ENCODE results near the gene PSMC3.

PSMC3 gene

DNA sequence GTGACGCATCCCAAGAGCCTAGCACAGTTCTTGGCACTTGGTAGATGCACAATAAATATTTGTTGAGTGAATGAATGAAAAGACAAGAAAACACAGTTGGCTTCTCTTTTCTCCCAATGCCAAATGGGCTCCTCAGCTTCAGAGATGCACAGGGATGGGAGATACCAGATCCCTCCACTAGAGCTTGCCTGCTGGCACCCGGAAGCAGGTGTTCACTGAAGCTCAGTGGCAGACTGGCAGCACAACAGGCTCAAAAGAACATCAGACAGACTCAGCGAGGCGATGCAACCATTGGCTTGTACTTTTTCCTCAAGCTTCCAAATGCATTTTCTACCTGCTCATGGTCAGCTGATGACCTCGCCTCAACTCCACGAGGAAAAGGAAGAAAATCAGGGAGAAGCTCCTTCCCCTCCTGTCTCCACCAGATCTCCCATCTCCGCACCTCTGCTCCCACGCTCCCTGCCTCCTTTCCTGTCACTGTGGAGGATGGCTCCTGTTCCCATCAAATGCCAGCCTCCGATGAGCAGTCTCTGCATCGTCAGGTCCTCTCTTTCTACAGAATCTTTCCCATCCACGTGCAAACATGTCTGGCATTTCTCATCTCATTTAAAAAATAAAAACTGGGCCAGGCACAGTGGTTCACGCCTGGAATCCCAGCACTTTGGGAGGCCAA lies 16.9 kb upstream of the PSMC3 start:
- DNase-seq (ENCODE audit: low spot score): no peak

DNA sequence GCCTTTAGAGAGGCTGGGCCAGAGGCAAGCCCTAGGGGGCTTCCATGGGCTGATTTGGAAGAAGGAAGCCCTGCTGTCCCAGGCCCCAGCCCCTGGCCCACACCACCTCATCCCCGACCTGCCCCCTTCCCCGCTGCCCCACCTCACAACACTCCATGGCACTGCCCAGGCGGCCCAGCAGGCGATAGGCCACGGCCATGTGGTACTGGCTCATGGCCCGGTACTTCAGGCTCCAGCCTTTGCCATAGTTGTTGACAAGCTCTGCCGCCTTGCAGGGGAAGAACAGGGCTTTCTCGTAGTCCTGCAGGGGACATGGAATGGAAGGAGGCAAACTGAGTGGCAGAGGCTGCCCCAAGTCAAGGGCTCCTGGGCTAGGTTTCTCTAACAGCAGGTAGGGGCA lies 16.3 kb upstream of the PSMC3 start:
- DNase-seq (ENCODE audit: low spot score): no peak

DNA sequence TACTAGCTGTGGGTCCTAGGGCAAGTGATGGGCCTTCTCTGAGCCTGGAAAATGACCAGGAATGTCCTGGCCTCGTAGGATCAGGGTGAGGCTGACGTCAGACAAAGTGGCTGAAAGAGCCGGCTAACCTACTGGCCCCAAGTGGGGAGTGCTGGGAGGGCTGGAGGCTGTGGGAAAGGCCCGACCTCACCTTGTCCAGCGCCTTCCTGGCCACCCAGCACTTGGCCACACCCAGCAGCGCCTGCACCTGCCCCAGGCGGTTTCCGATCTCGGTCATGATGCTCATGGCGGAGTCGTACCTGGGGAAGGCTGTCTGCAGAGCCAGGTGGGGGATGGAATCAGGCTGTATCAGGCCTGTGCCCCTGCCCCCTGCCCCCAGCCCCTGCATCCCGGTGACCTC lies 15.2 kb upstream of the PSMC3 start:
- no peak for DNase-seq (ENCODE audit: low spot score)

DNA sequence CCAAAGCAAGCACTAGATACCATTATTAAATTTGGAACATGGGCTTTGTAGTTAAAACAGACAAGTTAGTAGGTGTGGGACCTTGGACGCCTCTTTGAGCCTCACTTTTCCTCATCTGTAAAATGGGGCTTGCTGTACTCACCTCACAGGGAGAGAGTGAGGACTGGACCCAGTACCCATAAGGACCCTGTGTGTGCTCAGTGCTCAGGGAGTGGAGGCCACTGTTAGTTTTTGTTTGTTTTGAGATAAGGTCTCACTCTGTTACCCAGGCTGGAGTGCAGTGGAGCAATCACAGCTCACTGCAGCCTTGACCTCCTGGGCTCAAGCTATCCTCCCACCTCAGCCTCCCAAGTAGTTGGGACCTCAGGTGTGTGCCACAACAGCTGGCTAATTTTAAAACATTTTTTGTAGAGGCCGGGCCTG lies 13.8 kb upstream of the PSMC3 start:
- no peak for DNase-seq (ENCODE audit: low spot score)

DNA sequence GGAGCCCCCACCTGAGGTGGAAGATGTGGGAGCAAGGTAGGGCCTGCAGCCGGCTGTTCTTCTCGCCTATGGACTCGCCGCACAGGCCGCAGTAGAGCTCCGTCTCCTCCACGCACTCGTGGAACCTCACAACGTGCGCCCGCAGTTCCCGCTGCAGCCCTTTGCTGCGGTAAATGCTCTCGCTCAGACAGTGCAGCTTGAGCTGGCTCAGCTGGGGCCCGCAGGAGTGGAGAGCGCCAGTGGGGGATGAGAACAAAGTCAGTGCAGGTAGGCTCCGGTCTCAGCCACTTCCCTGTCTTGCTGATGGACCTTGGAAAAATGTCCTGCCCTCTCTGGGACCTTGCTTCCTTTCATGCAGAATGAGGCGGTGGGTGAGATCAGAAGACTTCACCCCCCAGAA lies 12.5 kb upstream of the PSMC3 start:
- DNase-seq (ENCODE audit: low spot score): no peak

DNA sequence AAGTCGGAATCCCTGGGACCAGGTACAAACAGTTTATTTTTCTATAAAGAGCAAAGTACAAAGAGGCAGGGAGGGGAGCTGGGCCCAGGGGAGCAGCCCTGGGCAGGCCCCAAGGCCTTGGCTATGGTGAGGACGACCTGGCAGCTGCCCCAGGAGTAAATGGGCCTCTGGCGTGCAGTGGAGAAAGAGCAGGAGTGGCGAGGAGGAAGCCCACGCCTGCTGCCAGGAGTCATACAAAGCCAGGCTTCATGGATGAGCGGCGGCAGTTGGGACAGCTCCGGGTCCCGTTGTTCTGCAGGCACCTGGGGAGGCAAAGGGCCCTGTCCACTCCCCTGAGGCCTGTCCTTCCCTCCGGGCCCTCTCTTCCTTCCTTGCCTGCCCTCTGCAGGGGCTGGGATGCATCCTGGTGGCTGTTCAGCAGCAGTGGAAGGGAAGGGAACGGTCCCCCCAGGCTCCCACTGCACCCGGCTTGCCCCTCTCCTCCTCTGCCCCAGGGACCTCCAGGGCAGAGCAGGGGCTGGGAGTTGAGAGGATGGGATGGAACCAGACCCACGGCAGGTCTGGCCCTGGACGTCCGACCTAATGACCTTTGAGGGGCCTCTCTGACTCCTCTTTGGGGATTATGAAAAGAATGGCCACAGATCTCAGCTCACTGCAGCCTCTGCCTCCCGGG lies 11.6 kb upstream of the PSMC3 start:
- DNase-seq (ENCODE audit: low spot score): no peak

DNA sequence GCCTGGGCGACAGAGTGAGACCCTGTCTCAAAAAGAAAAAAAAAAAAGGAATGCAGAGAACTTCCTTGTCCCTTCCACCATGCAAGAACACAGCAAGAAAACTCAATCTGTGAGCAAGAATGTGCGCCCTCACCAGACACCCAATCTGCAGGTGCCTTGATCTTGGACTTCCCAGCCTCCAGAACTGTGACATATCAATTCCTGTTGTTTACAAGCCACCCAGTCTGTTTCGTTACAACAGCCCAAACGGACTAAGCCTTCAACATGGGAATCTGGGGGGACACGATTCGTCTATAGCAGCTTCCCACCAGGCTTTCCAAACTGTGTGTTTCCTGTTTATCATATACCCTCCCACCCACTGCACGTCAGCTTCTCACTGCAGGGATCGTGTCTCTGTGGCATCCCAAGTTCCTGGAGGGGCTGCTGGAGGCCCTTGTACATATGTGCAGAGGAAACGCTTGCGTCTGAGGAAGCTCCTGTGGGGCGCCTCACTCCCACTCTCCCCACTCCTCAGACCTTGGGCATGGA lies 11.0 kb upstream of the PSMC3 start:
- DNase-seq (ENCODE audit: low spot score): no peak

DNA sequence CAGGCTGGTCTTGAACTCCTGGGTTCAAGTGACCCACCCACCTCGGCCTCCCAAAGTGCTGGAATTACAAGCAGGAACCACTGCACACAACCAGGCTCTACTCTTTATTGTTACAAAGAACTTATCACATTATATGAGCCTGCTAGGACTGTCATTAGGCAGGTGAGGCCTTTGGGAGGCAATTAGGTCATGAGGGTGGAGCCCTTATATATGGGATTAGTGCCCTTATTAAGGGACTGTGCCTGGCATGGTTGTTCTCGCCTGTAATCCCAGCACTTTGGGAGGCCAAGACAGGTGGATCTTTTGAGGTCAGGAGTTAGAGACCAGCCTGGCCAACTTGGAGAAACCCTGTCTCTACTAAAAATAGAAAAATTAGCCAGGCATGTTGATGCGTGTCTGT lies 10.5 kb upstream of the PSMC3 start:
- DNase-seq (ENCODE audit: low spot score): no peak

DNA sequence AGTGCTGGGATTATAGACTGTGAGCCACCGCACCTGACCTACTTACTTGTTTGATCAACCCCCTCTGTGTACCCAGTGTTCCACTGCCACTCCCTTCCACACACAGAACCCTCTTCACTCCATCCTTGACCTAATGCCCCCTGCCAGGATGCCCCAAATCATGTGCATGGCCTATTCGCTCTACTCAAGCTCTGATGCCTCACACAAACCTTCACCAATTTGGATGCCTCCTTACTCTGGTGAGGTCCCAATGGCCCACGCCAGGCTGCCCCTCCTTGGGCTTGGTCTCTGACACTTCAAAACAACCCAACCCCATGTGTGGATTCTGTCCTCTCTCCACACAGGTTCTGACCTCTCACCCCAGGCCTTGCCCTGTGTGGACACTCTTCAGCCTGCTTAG lies 9.4 kb upstream of the PSMC3 start:
- no peak for DNase-seq (ENCODE audit: low spot score)

DNA sequence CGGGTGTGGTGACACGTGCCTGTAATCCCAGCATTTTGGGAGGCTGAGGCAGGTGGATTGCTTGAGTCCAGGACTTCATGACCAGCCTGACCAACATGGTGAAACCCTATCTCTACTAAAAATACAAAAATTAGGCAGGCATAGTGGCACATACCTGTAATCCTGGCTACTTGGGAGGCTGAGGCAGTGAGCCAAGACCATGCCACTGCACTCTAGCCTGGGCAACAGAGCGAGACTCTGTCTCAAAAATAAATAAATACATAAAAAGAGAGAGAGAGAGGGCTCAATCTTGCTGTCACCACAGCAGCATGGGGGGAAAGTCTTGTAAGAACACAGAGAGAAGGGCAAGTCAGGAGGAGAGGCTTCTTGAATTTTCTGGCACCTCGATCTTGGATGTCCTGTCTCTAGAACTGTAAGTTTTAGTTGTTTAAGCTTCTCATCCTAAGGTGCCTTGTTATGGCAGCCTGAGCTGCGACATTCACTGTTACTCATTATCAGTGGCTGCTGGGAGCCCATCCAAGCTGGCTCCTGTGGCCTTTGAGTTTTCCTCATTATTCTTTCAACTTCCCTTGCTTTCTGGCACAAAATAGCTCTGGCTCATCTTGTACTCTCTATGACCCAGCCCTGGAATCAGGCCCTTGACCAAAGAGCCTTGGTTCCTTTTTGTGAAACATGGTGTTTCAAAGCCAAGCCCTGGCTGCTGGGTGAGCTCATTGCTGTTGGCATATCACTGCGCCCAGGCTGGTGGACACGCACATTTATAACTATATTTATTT lies 8.0 kb upstream of the PSMC3 start:
- DNase-seq (ENCODE audit: low spot score): no peak

DNA sequence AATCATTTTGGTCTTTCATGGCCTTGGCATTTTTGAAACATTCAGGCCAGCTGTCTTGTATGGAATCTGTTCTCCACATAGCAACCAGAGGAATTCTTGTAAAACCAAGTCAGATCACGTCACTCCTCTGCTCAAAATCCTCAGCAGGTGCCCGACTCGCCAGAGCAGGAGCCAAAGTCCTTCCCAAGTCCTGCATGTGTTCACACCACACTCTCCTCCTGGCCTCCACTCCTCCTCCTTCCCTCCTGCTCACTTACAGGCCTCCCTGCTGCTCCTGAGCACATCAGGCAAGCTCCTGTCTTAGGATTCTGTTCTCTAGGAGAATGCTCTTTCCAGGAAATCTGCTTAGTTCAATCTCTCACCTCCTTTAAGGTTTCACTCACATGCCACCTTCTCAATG lies 6.9 kb upstream of the PSMC3 start:
- DNase-seq (ENCODE audit: low spot score): no peak

DNA sequence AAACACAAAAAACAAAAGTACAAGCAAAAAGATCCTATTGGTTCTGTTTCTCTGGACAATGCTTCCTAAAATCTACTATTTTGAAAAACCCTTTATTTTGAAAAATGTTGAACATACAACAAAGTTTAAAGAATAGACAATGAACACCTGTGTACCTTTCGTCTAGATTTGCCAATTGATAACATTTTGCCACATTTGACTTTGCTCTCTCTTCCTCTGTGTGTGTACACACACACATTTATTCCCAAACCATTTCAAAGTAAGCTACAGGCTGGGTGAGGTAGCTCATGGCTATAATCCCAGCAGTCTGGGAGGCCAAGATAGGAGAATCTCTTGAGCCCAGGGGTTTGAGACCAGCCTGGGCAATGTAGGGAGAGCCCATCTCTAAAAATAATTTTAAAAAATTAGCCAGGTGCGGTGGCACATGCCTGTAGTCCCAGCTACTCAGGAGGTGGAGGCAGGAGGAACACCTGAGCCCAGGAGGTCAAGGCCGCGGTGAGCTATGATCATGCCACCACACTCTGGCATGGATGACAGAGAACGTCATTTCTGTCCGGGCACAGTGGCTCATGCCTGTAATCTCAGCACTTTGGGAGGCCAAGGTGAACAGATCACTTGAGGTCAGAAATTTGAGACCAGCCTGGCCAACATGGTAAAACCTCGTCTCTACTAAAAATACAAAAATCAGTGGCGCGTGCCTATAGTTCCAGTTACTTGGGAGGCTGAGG lies 5.3 kb upstream of the PSMC3 start:
- no peak for DNase-seq (ENCODE audit: low spot score)

DNA sequence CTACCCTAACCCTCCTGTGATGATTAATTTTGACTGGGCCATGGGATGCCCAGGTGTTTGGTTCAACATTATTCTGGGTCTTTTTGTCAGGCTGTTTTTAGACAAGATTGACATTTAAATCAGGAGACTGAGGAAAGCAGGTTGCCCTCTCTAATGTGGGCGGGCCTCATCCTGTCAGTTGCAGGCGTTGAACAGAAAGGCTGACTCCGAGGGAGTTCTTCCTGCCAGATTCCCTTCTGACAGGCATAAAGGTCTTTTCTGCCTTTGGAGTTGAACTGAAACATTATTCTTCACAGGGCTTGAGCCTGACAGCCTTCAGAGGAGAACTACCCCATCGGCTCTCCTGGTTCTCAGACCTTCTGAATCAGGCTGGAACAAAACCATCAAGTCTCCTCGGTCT lies 4.3 kb upstream of the PSMC3 start:
- no peak for DNase-seq (ENCODE audit: low spot score)

DNA sequence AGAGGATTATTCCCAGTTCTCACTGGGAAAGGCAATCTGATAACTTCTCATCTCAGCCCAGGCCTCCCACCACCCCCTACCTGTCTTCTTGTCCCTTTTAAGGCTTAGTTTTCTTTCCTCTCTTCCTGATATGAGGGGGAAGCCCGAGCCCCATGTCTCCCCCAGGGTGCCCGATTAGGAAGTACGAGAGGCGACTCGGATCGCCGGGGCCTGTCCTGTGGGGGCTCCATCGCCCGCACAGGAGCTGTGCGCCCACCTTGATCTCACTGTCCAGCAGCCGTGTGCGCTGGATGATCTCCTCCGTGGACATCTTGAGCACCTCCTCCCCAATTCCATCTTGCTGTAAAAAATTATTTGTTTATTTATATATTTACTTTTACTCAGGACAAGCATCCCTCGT lies 628 bp downstream of the PSMC3 start:
- no peak for DNase-seq (ENCODE audit: low spot score)

DNA sequence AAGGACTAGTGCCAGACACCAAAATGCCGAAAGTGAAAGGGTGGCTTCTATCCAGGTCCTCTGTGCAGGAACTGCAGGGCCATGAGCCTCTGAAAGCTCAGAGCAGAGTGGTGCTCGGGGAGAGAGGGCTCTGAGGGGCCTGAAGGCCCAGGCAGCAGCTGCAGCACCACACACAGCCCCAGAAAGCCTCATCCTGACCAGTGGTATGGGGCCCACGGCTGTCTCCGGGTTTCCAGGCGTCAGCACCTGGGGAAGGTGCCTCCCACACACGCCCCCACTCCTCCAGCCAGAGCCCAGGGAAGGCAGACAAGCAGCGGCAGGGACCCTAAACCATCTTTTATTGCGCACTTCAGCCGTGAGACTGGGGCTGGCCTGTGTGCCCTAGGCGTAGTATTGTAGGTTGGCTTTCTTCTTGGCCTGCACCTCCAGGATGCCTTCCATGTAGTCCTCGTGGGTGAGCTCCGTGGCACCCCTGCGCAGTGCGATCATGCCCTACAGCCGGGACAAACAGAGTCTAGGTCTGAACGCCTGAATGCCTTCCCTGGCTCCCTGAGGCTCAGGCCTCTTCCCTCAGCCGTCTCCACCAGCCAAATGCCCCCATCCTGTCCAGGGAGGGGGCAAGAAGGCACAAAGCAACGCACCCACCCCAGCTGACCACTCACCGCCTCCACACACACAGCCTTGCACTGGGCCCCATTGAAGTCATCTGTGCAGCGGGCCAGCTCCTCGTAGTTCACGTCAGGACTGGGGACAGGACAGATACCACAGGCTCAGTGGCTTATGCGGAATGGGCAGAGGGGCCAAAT lies 7.6 kb downstream of the PSMC3 start:
- DNase-seq (ENCODE audit: low spot score): no peak

DNA sequence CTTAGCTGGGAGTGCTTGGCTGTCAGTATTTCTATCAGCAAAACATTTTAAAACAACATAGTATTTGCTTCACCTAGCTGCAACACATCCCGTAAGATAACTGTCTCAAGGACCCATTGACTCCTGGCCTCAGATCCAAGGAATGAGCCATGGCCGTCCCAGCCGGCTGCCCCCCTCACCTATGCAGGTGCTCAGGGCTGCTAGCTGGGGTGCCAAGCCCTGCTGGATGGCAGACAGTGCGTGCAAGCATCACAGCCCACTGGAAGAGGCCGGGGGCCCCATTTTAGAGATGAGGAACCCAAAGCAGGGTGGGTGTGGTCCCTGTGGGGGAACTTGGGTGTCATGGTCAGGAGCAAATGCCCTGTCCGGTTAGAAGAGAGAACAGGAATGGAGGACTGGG lies 8.5 kb downstream of the PSMC3 start:
- no peak for DNase-seq (ENCODE audit: low spot score)

DNA sequence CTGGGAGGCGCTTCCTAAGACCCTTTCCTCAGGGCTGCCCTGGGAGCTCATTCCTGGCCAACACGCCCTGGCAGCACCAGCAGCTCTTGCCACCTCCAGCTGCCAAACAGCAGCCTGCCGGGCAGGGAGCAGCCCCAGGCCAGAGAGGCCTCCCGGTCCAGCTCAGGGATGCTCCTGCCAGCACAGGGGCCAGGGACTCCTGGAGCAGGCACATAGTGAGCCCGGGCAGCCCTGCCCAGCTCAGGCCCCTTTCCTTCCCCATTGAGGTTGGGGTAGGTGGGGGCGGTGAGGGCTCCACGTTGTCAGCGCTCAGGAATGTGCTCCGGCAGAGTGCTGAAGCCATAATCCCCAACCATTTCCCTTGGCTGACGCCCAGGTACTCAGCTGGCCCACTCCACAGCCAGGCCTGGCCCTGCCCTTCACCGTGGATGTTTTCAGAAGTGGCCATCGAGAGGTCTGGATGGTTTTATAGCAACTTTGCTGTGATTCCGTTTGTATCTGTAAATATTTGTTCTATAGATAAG lies 10.2 kb downstream of the PSMC3 start:
- peak; percentile 42 for DNase-seq (ENCODE audit: low spot score)

DNA sequence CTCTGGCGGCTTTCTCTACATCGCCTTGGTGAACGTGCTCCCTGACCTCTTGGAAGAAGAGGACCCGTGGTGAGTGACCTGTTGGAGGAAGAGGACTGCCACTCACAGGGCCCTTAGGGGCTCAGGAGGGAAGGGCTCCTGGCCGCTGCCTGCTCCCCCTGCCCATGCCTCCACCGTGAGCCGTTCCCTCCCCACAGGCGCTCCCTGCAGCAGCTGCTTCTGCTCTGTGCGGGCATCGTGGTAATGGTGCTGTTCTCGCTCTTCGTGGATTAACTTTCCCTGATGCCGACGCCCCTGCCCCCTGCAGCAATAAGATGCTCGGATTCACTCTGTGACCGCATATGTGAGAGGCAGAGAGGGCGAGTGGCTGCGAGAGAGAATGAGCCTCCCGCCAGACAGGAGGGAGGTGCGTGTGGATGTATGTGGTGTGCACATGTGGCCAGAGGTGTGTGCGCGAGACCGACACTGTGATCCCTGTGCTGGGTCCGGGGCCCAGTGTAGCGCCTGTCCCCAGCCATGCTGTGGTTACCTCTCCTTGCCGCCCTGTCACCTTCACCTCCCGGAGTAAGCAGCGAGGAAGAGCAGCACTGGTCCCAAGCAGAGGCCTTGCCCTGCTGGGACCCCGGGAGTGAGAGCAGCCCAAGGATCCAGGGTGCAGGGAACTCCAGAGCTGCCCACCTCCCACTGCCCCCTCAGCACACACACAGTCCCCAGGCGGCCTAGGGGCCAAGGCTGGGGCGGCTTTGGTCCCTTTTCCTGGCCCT lies 11.0 kb downstream of the PSMC3 start:
- no peak for DNase-seq (ENCODE audit: low spot score)

DNA sequence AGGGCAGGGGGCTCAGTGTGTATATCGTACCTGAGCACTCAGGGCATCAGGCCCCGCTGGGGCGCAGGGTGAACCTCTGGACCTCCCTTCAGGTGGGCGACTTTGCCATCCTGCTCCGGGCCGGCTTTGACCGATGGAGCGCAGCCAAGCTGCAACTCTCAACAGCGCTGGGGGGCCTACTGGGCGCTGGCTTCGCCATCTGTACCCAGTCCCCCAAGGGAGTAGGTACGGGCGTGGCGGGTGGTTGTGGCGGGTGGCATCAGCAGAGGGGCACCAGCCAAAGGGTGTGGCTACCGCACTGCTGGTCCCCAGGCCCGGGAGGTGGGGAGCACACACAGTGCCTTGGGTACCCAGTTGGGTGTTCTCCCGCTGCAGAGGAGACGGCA lies 11.6 kb downstream of the PSMC3 start:
- no peak for DNase-seq (ENCODE audit: low spot score)

DNA sequence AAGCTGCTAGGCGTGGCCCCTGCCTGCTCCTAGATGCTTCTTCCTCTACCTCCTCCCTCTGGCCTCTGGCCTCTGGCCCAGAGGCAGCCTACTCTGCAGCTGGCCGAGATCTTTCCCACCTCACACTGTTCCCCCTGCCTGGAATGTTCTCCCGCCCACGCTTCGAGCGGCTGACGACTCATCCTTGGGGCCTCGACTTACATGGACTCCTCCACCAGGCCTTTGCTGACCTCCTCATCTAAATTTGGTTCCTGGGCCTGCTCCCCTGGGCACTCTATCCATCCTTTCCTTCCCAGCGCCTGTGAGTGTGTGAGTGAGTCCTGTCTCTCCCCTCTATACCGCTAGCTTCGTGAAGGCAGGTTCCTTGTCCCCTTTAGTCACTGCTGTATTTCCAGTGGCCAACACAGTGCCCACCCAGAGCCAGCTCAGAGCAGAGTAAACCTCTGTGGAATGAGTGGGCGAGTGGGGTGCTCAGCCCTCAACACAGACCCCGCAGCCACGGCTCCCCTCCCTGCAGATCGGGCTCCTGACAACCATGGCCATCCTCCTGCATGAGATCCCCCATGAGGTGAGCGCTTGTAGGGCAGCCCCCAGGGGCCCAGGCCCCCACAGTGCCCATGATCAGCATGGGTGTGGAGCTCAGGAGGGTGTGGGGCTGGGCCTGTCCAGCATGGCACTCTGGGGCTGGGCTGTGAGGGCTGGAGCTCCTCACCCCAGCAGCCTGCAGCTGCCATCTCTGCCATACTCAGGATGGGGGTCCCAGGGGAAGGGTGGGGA lies 12.1 kb downstream of the PSMC3 start:
- no peak for DNase-seq (ENCODE audit: low spot score)
